ENCODE measurements around the gene GAN. TPM values are rescaled to one million over a fixed set of nuclear protein-coding genes. Genes with fewer than 3 reads are reported as not detected.

GAN gene
- total and polyA plus RNA-seq, 5 donors = 1.2 to 11.0 (median 8.7) TPM

GRCh38 chr16:81431554-81432353 is 117.0 kb downstream of the GAN start:
- ATAC-seq = peak; percentile 74 to 80
- intact Hi-C loops (cut with DNase I) = no loop called here
- peak in 1 of 3 donors; percentile 64 for DNase-seq
- H3K4me3 ChIP-seq (ENCODE audit: low read length) = no peak overlapping the region
- no peaks in the 10 kb centered on the region for H3K9me3 ChIP-seq (ENCODE audit: control insufficient read depth, low read length)
- H3K27me3 ChIP-seq (ENCODE audit: control insufficient read depth, insufficient read depth) = no peaks in the 10 kb centered on the region
- 76% methylated on average over 23 of the region's 23 CpGs for WGBS
- H3K4me1 ChIP-seq (ENCODE audit: control insufficient read depth, insufficient read depth, low read length) = no peaks in the 10 kb centered on the region
- no peak overlapping the region for H3K27ac ChIP-seq (ENCODE audit: low read length)

GRCh38 chr16:81432937-81433557 is 118.3 kb downstream of the GAN start:
- intact Hi-C loops (cut with DNase I) = no loop called here
- ATAC-seq = no peak
- no peaks in the 10 kb centered on the region for H3K4me1 ChIP-seq (ENCODE audit: control insufficient read depth, insufficient read depth, low read length)
- H3K4me3 ChIP-seq (ENCODE audit: low read length) = no peak overlapping the region
- H3K27ac ChIP-seq (ENCODE audit: low read length) = no peak overlapping the region
- WGBS = 83% methylated on average over 14 of the region's 14 CpGs
- H3K27me3 ChIP-seq (ENCODE audit: control insufficient read depth, insufficient read depth) = no peaks in the 10 kb centered on the region
- DNase-seq = no peak
- no peaks in the 10 kb centered on the region for H3K9me3 ChIP-seq (ENCODE audit: control insufficient read depth, low read length)

- no peak overlapping the region for H3K4me3 ChIP-seq (ENCODE audit: low read length)
- no peak overlapping the region for H3K27ac ChIP-seq (ENCODE audit: low read length)
- H3K9me3 ChIP-seq (ENCODE audit: control insufficient read depth, low read length) = no peaks in the 10 kb centered on the region
- H3K27me3 ChIP-seq (ENCODE audit: control insufficient read depth, insufficient read depth) = no peaks in the 10 kb centered on the region
- no peaks in the 10 kb centered on the region for H3K4me1 ChIP-seq (ENCODE audit: control insufficient read depth, insufficient read depth, low read length)
- ATAC-seq (no peak), DNase-seq (no peak)
- 79% methylated on average over 3 of the region's 3 CpGs for WGBS
- intact Hi-C loops (cut with DNase I) = no loop called here
These were observed 120.3 kb downstream of the GAN start for GRCh38 chr16:81435103-81435502.

GRCh38 chr16:81435567-81435966 is 120.8 kb downstream of the GAN start:
- Histone ChIP-seq H3K27ac (ENCODE audit: low read length) (no peak overlapping the region), H3K27me3 (ENCODE audit: control insufficient read depth, insufficient read depth) (no peaks in the 10 kb centered on the region), H3K4me1 (ENCODE audit: control insufficient read depth, insufficient read depth, low read length) (no peaks in the 10 kb centered on the region), H3K4me3 (ENCODE audit: low read length) (no peak overlapping the region), H3K9me3 (ENCODE audit: control insufficient read depth, low read length) (no peaks in the 10 kb centered on the region)
- intact Hi-C loops (cut with DNase I) = no loop called here
- WGBS = 88% methylated on average over 2 of the region's 2 CpGs
- no peak for ATAC-seq
- no peak for DNase-seq

GRCh38 chr16:81436386-81436785 is 121.6 kb downstream of the GAN start:
- 92% methylated on average over 6 of the region's 6 CpGs for WGBS
- no peak overlapping the region for H3K4me3 ChIP-seq (ENCODE audit: low read length)
- DNase-seq (no peak), ATAC-seq (no peak)
- no peaks in the 10 kb centered on the region for H3K27me3 ChIP-seq (ENCODE audit: control insufficient read depth, insufficient read depth)
- no peak overlapping the region for H3K27ac ChIP-seq (ENCODE audit: low read length)
- no peaks in the 10 kb centered on the region for H3K9me3 ChIP-seq (ENCODE audit: control insufficient read depth, low read length)
- intact Hi-C loops (cut with DNase I) = no loop called here
- no peaks in the 10 kb centered on the region for H3K4me1 ChIP-seq (ENCODE audit: control insufficient read depth, insufficient read depth, low read length)

GRCh38 chr16:81437865-81438264 is 123.1 kb downstream of the GAN start:
- Histone ChIP-seq H3K27ac (ENCODE audit: low read length) (no peak overlapping the region), H3K4me1 (ENCODE audit: control insufficient read depth, insufficient read depth, low read length) (no peaks in the 10 kb centered on the region), H3K9me3 (ENCODE audit: control insufficient read depth, low read length) (no peaks in the 10 kb centered on the region), H3K27me3 (ENCODE audit: control insufficient read depth, insufficient read depth) (no peaks in the 10 kb centered on the region), H3K4me3 (ENCODE audit: low read length) (no peak overlapping the region)
- 50% methylated on average over 10 of the region's 10 CpGs for WGBS
- intact Hi-C loops (cut with DNase I) = no loop called here
- peak in 1 of 2 donors; percentile 52 for ATAC-seq
- DNase-seq = no peak

Other genes starting within 250 kb of the GAN start
- under 1 TPM in 2 of 4 donors, not detected in 2; 0.47 to 0.97 TPM for gene C16orf46, start 237.7 kb upstream of the GAN start, total RNA-seq
- 0.52 TPM for gene C16orf46, start 237.7 kb upstream of the GAN start, polyA plus RNA-seq
- 10 to 100 TPM; 23.4 to 32.3 (median 30.3) TPM for gene GCSH, start 218.6 kb upstream of the GAN start, total RNA-seq
- 32.0 TPM for gene GCSH, start 218.6 kb upstream of the GAN start, polyA plus RNA-seq
- not detected for gene BCO1, start 76.3 kb upstream of the GAN start, total RNA-seq
- gene BCO1, start 76.3 kb upstream of the GAN start, polyA plus RNA-seq = not detected
- 10 to 100 TPM; 15.8 to 29.0 (median 21.3) TPM for gene CMIP, start 129.8 kb downstream of the GAN start, total RNA-seq
- 9.0 TPM for gene CMIP, start 129.8 kb downstream of the GAN start, polyA plus RNA-seq

Measured in right cardiac atrium (tissue), 5 donors.